C4-2B (cell line): ENCODE results near the gene PER2.

Experiments used
- ZFX ChIP-seq: fragments of 450-650 bp; IDR thresholded peaks from 2 replicates; pipeline ENCODE4 v1.6.1; 2017
- TF ChIP-seq, protein P1 (sequence below): fragments of 450-650 bp; conservative IDR thresholded peaks from 2 replicates; pipeline ENCODE4 v1.5.1; 2017; ENCODE audit warnings: mild to moderate bottlenecking

- TF ChIP-seq, protein P1, sequence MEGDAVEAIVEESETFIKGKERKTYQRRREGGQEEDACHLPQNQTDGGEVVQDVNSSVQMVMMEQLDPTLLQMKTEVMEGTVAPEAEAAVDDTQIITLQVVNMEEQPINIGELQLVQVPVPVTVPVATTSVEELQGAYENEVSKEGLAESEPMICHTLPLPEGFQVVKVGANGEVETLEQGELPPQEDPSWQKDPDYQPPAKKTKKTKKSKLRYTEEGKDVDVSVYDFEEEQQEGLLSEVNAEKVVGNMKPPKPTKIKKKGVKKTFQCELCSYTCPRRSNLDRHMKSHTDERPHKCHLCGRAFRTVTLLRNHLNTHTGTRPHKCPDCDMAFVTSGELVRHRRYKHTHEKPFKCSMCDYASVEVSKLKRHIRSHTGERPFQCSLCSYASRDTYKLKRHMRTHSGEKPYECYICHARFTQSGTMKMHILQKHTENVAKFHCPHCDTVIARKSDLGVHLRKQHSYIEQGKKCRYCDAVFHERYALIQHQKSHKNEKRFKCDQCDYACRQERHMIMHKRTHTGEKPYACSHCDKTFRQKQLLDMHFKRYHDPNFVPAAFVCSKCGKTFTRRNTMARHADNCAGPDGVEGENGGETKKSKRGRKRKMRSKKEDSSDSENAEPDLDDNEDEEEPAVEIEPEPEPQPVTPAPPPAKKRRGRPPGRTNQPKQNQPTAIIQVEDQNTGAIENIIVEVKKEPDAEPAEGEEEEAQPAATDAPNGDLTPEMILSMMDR: no peak
- no peak for TF ChIP-seq ZFX
Observed at GRCh38 chr2:238306672-238306998, 18.2 kb upstream of the PER2 start.
